Vagina (tissue), 2 donors: ENCODE data around the gene NEK7.

ENCODE experiments used
- POLR2A ChIP-seq, 2 donors: fragments of 450-650 bp; IDR thresholded peaks; one replicate each; pipeline ENCODE4 v1.6.1; 2017; ENCODE audit warnings: antibody characterized with exemption in 2 of 2, mild to moderate bottlenecking in 2 of 2, moderate library complexity in 2 of 2
- POLR2AphosphoS5 ChIP-seq, 2 donors: sonication (generic); formaldehyde crosslinking; IDR thresholded peaks; one replicate each; pipeline ENCODE4 v1.9.0; 2017; ENCODE audit warnings: antibody characterized with exemption in 2 of 2, mild to moderate bottlenecking in 2 of 2, low read depth in 1 of 2; ENCODE audit not compliant: insufficient read depth in 1 of 2

DNA sequence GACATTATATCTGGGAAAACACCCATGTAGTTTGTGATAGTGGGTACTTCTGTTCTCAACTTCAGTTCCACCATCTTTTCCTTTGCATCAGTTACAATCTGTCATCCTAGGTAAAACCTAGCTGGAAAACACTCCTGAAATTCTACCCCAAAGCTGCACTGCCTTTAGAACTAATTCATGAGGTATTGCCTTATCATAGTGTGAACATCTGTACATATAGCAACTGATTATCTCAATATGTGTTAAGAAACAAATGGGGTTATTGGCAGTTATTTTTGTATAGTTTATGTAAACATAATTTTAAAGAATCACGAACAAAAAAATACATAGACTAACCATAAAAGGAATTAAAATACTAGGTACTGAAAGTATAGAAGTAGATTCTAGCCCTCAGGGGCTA, 6.4 kb upstream of the NEK7 start:
- TF ChIP-seq POLR2A (IDR thresholded peaks at IDR 0.05) (no peak), POLR2AphosphoS5 (IDR thresholded peaks at IDR 0.05; ENCODE audit: insufficient read depth in 1 of 2, low read depth in 1 of 2) (no peak)
